ENCODE results near the gene ZNF664.

GRCh38 chr12:124000111-124000510 lies 27.1 kb downstream of the ZNF664 start:
- TF ChIP-seq CTCF (IDR thresholded peaks at IDR 0.05; ENCODE audit: insufficient read depth, low read depth, low read length) (no peak), EZH2 (IDR thresholded peaks at IDR 0.05; ENCODE audit: insufficient read depth, low read length) (no peak)

Measured in astrocyte (in vitro differentiated cells and primary cell).